COLO668 (cell line): ENCODE data around the gene JAM3.
"Not testable (repeated sequence)": the region's sequence is repeated elsewhere in the genome, so short reads cannot be mapped to it uniquely, and the experiment has no call there.

Experiments
- DNase-seq: peaks from one replicate; lab custom pipeline; 2025; ENCODE audit not compliant: unreplicated experiment; lab: John Stamatoyannopoulos, UW

The JAM3 gene

DNA sequence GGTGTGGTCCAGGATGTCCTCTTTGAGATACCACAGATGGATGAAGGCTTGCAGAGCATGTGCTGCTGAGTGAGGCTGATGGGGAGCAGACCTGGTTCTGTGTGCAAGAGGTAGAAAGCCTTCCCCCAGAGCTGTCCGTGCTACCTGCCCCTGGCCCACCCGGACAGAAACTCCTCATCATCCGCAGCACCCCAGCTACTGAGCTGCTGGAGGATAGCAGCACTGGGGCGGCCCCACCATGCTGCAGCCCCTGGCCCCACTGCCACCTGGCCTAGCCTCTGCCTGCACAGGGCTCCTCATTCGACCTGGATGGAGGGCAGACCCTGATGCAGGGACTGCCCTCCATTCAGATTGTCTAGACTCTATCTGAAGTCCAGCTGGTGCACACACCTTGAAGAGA, 104.4 kb downstream of the JAM3 start:
- no peak for DNase-seq

DNA sequence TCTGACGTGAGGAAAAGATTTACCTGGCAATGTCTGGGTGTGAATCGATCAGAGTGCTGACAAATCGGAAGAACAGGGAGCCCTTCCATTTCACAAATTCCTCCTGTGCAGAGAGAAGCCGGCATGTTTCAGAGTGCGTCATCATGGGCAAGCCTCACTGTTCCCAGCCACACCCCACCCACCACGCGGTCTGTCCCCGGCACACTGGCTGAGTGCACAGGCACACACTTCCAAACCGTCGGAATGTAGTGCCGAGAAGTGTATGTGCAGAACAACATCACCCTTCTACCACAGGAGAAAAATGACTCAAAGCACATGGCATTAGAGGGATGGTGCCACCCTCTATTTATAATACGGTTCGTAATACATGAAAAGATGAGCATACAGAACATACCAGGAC, 107.4 kb downstream of the JAM3 start:
- no peak for DNase-seq

DNA sequence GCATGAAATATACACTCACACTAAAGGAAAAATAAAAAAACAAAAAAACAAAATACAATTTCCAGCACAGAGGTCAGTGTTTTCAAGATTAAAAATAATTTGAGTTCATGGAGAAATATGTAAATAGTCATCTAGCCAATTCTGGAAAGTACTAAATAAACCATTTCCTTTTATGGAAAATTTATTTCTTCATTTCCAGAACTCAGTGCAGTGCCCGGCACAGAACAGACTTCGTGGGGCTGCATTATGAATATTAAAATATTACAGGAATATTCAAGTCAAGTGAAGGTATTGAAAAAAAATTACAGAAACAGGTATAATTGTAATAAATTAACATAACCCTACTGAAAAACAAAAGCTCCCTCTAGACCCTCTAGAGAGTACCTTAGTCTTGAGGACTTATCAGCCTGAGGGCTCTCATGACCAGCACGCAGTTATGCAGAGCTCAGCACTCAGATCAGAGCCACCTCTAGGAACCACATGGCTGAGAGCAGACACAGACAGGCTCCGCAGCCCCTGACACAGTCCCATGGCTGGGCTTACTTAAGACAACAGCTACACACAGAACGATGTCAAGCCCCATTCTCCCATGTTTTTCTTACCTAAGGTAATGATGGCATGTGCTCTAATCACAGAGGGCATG, 109.3 kb downstream of the JAM3 start:
- DNase-seq: no peak

DNA sequence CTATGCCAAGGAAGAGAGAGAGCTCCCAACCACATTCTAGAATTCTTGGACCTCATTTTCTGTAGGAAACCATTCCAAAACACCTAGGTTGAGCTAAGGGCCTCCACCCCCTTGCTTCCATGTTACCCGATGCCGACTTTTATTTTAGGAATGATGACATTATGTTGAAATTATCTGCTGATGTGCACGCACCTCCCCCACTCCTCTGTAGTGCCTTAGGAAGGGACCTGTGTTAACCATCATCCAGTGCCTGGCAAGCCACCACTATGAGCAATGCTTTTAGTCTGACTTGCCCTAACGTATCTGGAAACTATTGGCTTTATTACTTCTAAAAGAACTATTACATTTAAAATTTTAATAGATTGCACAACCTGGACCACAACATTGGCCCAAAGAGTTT, 112.8 kb downstream of the JAM3 start:
- no peak for DNase-seq

DNA sequence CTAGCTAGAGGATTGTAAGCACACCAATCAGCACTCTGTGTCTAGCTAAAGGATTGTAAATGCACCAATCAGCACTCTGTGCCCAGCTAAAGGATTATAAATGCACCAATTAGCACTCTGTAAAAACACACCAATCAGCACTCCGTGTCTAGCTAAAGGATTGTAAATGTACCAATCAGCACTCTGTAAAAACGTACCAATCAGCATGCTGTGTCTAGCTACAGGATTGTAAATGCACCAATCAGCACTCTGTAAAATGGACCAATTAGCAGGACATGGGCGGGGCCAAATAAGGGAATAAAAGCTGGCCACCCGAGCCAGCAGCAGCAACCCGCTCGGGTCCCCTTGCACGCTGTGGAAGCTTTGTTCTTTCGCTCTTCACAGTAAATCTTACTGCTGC, 119.2 kb downstream of the JAM3 start:
- not testable (repeated sequence) for DNase-seq

DNA sequence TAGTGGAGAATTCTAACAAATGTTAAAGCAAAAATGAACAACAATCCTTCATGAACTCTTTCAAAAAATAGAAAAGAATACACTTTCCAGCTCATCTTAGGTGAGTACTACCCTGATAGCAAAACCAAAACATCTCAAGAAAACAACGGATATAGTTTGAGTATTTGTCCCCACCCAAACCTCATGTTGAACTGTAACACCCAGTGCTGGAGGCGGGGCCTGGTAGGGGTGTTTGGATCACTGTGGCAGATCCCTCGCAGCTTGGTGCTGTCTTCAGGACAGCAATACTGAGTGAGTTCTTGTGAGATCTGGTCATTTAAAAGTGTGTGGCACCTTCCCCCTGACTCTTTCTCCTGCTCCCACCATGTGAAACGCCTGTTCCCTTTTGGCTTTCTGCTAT, 127.9 kb downstream of the JAM3 start:
- DNase-seq: no peak

DNA sequence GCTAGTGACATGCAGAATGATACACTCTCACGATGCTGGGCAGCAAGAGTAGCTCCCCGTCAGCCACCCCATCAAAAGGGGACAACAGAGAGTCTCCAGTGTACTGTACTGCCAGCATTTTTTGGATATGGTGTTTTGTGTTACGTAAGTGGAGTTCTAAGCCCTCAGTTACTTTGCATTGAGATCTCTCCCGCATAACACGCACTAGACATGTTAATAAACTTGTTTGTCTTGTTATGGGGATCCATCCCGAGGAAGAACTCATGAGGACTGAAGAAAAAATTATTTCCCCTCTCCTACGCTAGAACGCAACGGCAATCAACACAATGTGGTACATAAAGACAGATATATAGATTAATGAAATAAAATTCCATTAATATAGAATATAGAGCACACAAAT, 130.7 kb downstream of the JAM3 start:
- no peak for DNase-seq

DNA sequence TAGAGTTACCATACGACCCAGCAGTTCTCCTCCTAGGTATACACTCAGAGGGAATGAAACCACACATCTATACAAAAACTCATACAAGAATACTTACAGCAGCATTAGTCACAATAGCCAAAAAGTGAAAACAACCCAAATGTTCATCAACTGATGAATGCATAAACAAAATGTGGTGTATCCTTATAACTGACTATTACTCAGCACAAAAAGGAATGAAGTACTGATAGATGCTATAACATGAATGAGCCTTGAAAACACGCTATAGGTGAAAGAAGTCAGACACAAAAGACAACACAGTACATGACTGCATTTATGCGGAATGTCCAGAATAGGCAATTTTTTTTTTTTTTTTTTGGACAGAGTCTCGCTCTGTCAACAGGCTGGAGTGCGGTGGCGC, 131.8 kb downstream of the JAM3 start:
- DNase-seq: no peak
